Measurements from ENCODE around the gene SNX6. TPM values are rescaled to one million over a fixed set of nuclear protein-coding genes. Genes with fewer than 3 reads are reported as not detected.
A peak's percentile ranks its signal among the peaks of the same experiment; 100 is the strongest.
"Not testable (repeated sequence)": the region's sequence is repeated elsewhere in the genome, so short reads cannot be mapped to it uniquely, and the experiment has no call there.

The SNX6 gene
- total and polyA plus RNA-seq, 2 experiments from 2014 or later, result 110 to 157 TPM

GRCh38 chr14:34540181-34541059 is 89.5 kb downstream of the SNX6 start:
- H2AFZ ChIP-seq, result peak overlapping the region; percentile 49; the same call in 1 of the 2 replicates
- peaks cover 25% of the 10 kb centered on the region for H3K79me2 ChIP-seq (replicated peaks; ENCODE audit: insufficient read depth)
- not testable (repeated sequence) for H3K27me3 ChIP-seq (ENCODE audit: insufficient read depth); DNase-seq (ENCODE audit: low spot score); H4K20me1 ChIP-seq (replicated peaks; ENCODE audit: insufficient read depth); ATAC-seq; H3K9me2 ChIP-seq (ENCODE audit: insufficient read depth); H3K36me3 Mint-ChIP-seq (ENCODE audit: low read depth); H3K4me1 Mint-ChIP-seq; H3K9me3 Mint-ChIP-seq; H3K27me3 Mint-ChIP-seq (ENCODE audit: insufficient read depth, low read depth, poor library complexity); H3K36me3 ChIP-seq (ENCODE audit: insufficient read depth); H3F3A ChIP-seq (replicated peaks; ENCODE audit: low read depth); H3K4me1 ChIP-seq (ENCODE audit: insufficient read depth)
- Mint-ChIP-seq H3K4me3 (peak overlapping the region; percentile 100), H3K27ac (peak overlapping the region; percentile 71)
- H3K4me2 ChIP-seq, result peak overlapping the region; percentile 68
- peak overlapping the region; percentile 90 for H3K27ac ChIP-seq (ENCODE audit: low read depth)
- H3K4me3 ChIP-seq, result peak overlapping the region; percentile 86

GRCh38 chr14:34539407-34540180 is 90.4 kb downstream of the SNX6 start, which contains the start of gene EAPP:
Gene EAPP, minus strand, starts transcription at chr14:34539701. Its CDS starts 73 bp downstream, at chr14:34539628.
- Histone ChIP-seq H4K20me1 (replicated peaks; ENCODE audit: insufficient read depth) (no peaks in the 10 kb centered on the region), H3K36me3 (ENCODE audit: insufficient read depth) (no peaks in the 10 kb centered on the region), H3K4me2 (peak within 1 kb of the TSS; percentile 86), H3F3A (replicated peaks; ENCODE audit: low read depth) (no peaks in the 10 kb centered on the region), H3K27me3 (ENCODE audit: insufficient read depth) (no peaks in the 10 kb centered on the region), H3K27ac (ENCODE audit: low read depth) (peak within 1 kb of the TSS; percentile 96), H3K4me3 (peak within 1 kb of the TSS; percentile 86), H3K79me2 (replicated peaks; ENCODE audit: insufficient read depth) (peaks cover 25% of the 10 kb centered on the region), H2AFZ (peak within 1 kb of the TSS; percentile 70), H3K4me1 (ENCODE audit: insufficient read depth) (peaks cover 6% of the 10 kb centered on the region), H3K9me2 (ENCODE audit: insufficient read depth) (no peaks in the 10 kb centered on the region)
- ATAC-seq, result peak; percentile 99
- peaks cover 3% of the 10 kb centered on the region; the same call in 2 of the 3 replicates for H3K36me3 Mint-ChIP-seq (ENCODE audit: low read depth)
- peak; percentile 99 for DNase-seq (ENCODE audit: low spot score)
- H3K4me3 Mint-ChIP-seq, result peak within 1 kb of the TSS; percentile 100
- H3K27me3 Mint-ChIP-seq (ENCODE audit: insufficient read depth, low read depth, poor library complexity), result peaks cover 4% of the 10 kb centered on the region
- H3K9me3 Mint-ChIP-seq, result no peaks in the 10 kb centered on the region
- H3K27ac Mint-ChIP-seq, result peak within 1 kb of the TSS; percentile 100
- peaks cover 2% of the 10 kb centered on the region; the same call in 2 of the 3 replicates for H3K4me1 Mint-ChIP-seq
- TF ChIP-seq EZH2phosphoT487 (IDR thresholded peaks at IDR 0.05; ENCODE audit: unreplicated experiment) (no peak), CTCF (conservative IDR thresholded peaks at IDR 0.05; ENCODE audit: low read depth in 2 of 2) (no peak), REST (IDR thresholded peaks at IDR 0.05; ENCODE audit: unreplicated experiment) (no peak), CREB1 (CRISPR knock-in tag; IDR thresholded peaks at IDR 0.05; ENCODE audit: low read depth) (peak; percentile 88), ZNF114 (CRISPR knock-in tag; IDR thresholded peaks at IDR 0.05) (peak; percentile 80; the same call in 1 of the 2 replicates), STAT1 (IDR thresholded peaks at IDR 0.05; ENCODE audit: unreplicated experiment) (no peak), ZNF462 (CRISPR knock-in tag; IDR thresholded peaks at IDR 0.05) (no peak)
